ENCODE results near the gene CPEB4.

DNA sequence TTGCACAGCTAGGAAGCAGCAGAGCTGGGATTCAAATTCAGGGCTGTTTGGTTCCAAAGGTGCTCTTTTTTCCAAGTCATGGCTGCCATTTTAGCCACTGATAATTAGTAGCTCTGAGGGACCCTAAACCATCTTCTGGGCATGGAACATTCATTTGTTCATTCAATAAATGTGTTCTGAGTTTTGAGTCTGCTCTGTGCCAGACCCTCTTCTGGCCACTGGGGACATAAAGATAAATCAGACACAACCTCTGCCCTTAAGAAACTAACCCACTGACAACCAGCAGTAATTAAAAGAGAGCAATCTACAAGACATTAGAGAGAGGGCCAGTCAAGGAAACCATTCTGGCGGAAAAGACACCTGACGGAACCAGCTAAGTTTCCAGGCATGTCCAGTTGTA is 2.0 kb upstream of the CPEB4 start:
- TF ChIP-seq GATA2 (IDR thresholded peaks at IDR 0.05; ENCODE audit: low read depth, low read length) = no peak
- no peak for TF ChIP-seq GATA3 (IDR thresholded peaks at IDR 0.05; ENCODE audit: low read depth, low read length)

All from SH-SY5Y (cell line).